ENCODE data around the gene PPP1R12C. TPM values are rescaled to one million over a fixed set of nuclear protein-coding genes. Genes with fewer than 3 reads are reported as not detected.

The PPP1R12C gene
- 65.5 and 69.6 TPM in 2 replicates for total RNA-seq

DNA sequence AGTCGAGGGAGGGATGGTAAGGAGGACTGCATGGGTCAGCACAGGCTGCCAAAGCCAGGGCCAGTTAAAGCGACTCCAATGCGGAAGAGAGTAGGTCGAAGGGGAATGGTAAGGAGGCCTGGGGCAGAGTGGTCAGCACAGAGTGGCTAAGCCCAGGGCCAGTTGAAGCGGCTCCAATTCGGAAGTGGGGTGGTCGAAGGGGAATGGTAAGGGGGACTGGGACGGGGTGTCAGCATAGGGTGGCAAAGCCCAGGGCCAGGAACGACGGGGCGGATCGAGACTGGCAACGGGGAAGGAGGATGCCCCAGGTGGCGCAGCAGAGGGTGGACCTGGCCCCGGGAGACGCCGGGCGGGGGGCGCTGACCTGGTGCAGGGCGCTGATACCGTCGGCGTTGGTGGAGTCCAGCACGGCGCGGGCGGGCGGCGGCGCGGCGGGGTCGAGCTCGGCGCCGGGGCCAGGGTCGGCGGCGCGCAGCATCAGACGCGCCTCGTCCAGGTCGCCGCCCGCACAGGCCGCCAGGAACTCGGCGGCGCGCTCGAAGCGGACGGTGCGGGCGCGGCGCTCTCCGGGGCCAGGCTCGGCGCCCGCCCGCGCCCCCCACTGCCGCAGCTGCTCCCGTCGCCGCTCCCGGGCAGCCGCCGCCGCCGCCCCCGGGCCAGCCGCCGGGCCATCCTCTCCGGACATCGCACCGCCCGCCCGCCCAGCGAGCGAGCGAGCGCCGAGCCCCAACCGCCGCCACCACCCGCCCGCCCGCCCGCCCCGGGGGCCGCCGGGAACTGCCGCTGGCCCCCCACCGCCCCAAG is at the start of gene PPP1R12C:
PPP1R12C (minus strand) TSS at position 779 of the 804 bp plus-strand sequence; CDS start at position 685, 94 bp downstream.

GRCh38 chr19:55166530-55167268 is 49.3 kb upstream of the PPP1R12C start, which contains the start of gene DNAAF3:
TSS of gene DNAAF3 (minus strand) at chr19:55166613. CDS start at chr19:55166413, 200 bp downstream.

DNA sequence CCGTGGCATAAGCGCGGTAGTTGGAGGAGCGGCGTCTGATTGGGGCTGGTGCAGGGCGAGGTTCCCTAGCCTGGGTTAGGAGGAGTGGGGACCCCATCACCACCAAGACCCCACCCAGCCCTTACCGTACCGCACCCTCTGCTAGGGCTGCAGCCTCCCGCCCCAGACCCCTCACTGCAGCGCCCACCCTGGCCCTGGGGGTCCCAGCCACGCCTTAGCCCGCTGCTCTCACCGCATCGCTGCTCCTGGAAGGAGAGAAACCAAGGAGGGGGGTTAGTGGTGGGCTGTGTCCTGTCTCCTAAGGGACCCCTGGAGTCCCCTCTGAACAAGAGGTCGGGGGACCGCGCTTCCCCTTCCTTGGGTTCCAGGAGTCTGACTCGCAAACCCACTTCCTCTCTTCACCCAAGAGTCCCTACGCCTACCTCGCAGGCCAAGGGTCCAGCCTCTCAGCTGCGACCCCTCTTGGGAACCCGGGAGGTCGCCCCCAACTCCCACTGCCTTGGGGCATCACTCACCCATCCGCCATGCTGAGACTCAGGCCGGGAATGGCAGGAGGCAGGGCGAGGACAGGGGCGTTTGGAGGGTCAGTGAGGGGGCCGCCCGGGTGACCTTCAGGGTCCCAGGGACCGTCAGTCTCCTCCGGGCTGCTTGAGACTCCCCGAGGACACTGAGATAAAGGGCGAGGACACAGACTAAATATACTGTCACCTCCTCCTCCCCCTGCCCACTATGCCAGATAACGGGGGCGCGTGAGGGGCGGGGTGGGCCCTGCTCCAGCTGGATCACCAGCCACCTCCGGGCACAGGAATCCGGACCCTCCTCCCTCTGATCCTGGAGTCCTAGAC is 39.8 kb upstream of the PPP1R12C start, which contains the start of gene TNNI3:
TNNI3 (minus strand) TSS at position 669 of the 845 bp plus-strand sequence; CDS start at position 526, 143 bp downstream.

GRCh38 chr19:55149078-55150003 is 31.9 kb upstream of the PPP1R12C start, which contains the start of gene TNNT1:
TSS of gene TNNT1 (minus strand) at chr19:55149206. CDS start at chr19:55147157, 2,049 bp downstream.

DNA sequence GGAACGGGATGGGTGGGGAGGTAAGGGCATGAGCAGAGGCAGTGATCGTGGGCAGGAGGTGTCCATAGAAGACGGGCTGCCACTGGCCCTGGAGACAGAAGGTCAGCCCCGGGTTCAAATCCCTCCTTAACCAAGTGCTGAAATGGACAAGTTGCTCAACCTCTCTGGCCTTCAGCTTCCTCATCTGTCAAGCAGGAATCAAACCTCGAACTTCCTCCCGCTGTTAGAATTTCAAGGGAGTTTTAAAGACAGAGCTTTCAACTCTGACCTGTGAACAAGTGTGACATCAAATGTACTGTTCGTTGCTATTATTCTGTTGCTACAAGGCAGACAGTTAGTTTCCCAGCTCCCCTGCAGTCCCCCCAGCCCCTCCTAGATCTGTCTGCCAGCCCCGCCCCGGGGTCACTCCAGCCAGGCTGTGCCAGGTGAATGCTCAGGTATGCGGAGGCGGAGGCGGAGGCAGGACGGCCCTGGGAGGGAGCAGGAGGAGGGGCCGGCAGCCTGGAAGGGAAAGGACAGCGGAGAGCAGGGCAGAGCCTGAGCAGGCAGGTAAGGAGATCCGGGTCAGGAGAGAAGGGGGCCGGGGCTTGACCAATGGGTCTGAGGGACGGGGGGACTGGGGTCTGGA is 42.0 kb downstream of the PPP1R12C start, which contains the start of gene EPS8L1:
EPS8L1 (plus strand) TSS at position 499 of the 628 bp plus-strand sequence. CDS start 576 bp downstream, outside the sequence.

GRCh38 chr19:55062735-55063491 is 54.5 kb downstream of the PPP1R12C start, which contains the start of gene RDH13:
TSS of gene RDH13 (minus strand) at chr19:55063148. CDS start at chr19:55063032, 116 bp downstream.

Other genes with a start within 250 kb of the PPP1R12C start
- gene FCAR, start 243.4 kb downstream of the PPP1R12C start, total RNA-seq, result not detected in 2 replicates
- gene NCR1, start 211.5 kb downstream of the PPP1R12C start, total RNA-seq, result not detected in 2 replicates
- not detected in 2 replicates for gene NLRP7, start 170.1 kb downstream of the PPP1R12C start, total RNA-seq
- gene NLRP2, start 151.3 kb downstream of the PPP1R12C start, total RNA-seq, result 22.8 and 28.8 TPM in 2 replicates
- gene GP6, start 79.4 kb downstream of the PPP1R12C start, total RNA-seq, result 0.13 TPM in 1 of 2 replicates, not detected in the other
- 7.7 and 16.2 TPM in 2 replicates for gene RDH13, start 54.5 kb downstream of the PPP1R12C start, total RNA-seq
- gene EPS8L1, start 41.8 kb downstream of the PPP1R12C start, total RNA-seq, result 6.0 and 30.7 TPM in 2 replicates
- gene TNNT1, start 31.6 kb upstream of the PPP1R12C start, total RNA-seq, result 0.65 and 5.2 TPM in 2 replicates
- gene TNNI3, start 40.1 kb upstream of the PPP1R12C start, total RNA-seq, result 1.9 TPM in 1 of 2 replicates, not detected in the other
- 0.65 and 6.7 TPM in 2 replicates for gene DNAAF3, start 49.0 kb upstream of the PPP1R12C start, total RNA-seq
- 0.38 TPM in 1 of 2 replicates, not detected in the other for gene SYT5, start 62.7 kb upstream of the PPP1R12C start, total RNA-seq
- 0.81 and 3.7 TPM in 2 replicates for gene PTPRH, start 91.9 kb upstream of the PPP1R12C start, total RNA-seq
- gene TMEM86B, start 111.1 kb upstream of the PPP1R12C start, total RNA-seq, result 2.4 TPM in 2 replicates
- 56.5 and 70.4 TPM in 2 replicates for gene PPP6R1, start 141.4 kb upstream of the PPP1R12C start, total RNA-seq
- gene HSPBP1, start 162.5 kb upstream of the PPP1R12C start, total RNA-seq, result 45.9 and 63.2 TPM in 2 replicates
- 5.7 and 7.8 TPM in 2 replicates for gene BRSK1, start 166.4 kb upstream of the PPP1R12C start, total RNA-seq
- not detected in 2 replicates for gene TMEM150B, start 207.7 kb upstream of the PPP1R12C start, total RNA-seq
- 9.9 and 14.8 TPM in 2 replicates for gene KMT5C, start 222.2 kb upstream of the PPP1R12C start, total RNA-seq
- 1.0 TPM in 1 of 2 replicates, not detected in the other for gene COX6B2, start 237.1 kb upstream of the PPP1R12C start, total RNA-seq
- gene GARIN5B, start 245.6 kb upstream of the PPP1R12C start, total RNA-seq, result 0.13 TPM in 1 of 2 replicates, not detected in the other

Data from mesangial cell (primary cell).